HG02840 (cell line): ENCODE data around the gene AP5B1.

ENCODE experiments used
- ATAC-seq: cut with Tn5 transposase; IDR thresholded peaks from one replicate; pipeline ENCODE4 v1.9.1; 2021; ENCODE audit warnings: mild to moderate bottlenecking, moderate library complexity, moderate number of reproducible peaks; ENCODE audit not compliant: unreplicated experiment, low FRiP score

Gene AP5B1

DNA sequence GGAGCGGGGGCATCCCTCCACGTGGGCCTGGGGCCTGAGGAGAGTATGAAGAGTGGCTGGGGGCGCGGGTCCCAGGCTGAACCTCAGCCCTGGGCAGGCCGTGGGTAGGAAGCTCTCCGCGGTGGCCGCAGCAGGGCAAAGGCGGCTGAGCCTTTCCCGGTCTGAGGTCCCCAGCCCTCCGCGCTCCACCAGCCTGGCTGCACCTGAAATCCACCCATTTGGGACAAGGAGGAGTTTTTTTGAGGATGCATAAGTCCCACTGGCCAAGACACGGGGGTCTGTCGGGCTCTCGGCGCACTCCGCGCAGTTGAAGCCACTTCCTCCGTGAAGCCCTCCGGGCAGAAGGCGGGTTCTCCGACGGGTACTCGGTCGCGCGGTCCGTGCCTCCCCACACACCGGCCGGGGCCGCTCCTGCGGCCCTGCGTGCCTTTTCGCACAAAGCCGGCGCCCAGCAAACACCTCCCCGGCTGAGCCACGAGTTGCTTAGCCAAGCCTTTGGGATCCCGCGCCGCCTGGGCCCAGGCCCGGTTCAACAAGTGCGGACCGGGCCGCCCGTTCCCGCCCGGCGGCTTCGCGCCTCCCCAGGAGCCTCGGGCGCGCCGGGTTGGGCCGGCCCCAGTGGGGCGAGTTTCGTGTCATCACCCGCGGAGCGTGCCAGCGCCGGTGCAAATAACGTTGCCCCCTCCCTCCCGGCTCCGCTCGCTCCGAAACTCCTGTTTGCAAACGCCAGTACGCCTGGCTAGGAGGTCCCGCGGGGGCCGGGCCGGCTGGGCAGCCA lies 5.4 kb upstream of the AP5B1 start:
- ATAC-seq = no peak

DNA sequence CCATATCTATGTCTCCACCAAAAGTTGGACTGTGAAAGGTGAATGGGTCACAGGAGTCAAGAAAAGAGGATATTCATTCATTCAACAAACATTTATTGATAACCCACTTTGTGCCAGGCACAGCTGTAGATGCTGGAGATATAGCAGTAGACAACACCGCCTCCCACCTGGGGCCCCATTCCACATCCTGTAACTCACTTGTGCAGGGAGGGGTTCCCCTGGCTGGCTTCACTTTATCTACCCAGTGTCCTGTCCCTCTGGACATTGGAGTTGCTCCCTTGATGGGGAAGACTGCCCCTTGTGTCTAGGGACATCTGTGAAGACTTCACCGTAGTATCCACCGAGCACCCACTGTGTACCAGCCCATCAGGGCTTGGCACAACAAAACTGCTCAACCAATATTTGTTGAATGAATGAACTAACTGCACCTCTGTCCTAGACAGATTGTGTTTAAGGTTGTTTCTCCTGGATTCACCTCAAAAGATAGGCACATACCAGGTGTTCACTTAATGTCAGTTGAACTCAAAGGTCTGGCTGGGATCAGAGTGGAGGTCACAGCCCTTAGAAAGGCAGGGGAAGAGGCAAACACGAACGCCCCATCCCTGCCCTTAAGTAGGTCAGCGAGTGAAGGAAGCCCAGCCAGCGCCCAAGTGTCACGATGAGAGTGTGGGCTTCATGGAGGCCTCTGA lies 4.7 kb upstream of the AP5B1 start:
- ATAC-seq = no peak

DNA sequence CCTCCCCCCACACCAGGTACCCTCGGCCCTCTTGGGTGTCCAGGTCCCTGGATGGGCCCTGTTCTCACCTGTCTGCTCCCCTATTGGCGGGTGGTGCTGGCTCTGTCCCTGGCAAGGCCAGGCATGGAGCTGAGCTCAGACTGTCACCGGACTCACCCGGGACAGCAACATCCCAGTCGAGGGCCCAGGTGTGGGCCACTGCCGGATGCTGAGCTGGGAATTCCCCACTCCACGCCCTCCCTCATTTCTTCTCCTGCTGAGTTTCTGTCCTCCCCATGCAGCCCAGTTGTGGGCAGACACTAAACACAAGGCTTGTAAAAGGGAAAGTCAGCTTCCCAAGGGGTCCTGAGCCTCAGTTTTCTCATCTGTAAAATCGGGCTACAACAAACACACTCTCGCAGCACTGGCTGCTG lies 2.0 kb upstream of the AP5B1 start:
- ATAC-seq = no peak

DNA sequence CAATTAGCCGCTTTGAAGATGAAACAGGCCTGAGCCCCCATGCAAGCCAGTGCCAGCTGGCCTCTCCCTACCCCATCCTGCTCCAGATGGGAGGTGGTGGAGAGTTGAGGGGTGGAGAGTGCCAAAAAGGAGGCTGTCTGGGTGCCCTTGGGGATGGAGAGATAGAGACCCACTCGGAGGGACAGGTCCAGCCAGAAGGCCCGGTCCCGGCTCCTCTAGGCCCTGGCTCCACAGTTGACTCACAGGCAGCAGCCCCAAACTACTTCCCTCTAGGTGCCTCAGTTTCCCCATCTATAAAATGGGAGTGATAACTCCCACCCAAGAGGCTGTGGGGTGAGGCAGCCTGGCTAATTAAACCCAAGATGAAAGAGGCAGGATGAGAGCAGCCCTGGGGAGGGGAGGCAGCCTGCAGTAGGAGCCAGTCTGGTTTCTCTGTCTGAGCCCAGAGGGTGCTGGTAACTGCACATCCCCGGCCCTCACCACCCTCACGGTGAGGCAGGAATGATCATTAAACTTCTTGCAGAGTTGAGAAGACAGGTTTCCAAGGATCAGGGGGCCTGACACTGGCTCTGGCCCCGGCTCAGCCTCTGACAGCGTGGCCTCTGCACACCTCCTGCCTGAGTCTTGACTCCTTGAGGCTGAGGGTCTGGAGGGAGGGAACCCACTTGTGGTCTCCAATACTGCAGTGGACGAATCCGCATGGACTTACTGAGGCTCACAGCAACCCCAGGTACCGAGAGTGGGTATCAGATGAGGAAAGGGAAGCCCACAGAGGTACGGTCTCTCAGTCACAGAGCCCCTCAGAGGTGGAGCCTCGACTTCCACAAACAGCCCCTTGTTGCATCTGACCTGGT lies 1.4 kb upstream of the AP5B1 start:
- no peak for ATAC-seq

DNA sequence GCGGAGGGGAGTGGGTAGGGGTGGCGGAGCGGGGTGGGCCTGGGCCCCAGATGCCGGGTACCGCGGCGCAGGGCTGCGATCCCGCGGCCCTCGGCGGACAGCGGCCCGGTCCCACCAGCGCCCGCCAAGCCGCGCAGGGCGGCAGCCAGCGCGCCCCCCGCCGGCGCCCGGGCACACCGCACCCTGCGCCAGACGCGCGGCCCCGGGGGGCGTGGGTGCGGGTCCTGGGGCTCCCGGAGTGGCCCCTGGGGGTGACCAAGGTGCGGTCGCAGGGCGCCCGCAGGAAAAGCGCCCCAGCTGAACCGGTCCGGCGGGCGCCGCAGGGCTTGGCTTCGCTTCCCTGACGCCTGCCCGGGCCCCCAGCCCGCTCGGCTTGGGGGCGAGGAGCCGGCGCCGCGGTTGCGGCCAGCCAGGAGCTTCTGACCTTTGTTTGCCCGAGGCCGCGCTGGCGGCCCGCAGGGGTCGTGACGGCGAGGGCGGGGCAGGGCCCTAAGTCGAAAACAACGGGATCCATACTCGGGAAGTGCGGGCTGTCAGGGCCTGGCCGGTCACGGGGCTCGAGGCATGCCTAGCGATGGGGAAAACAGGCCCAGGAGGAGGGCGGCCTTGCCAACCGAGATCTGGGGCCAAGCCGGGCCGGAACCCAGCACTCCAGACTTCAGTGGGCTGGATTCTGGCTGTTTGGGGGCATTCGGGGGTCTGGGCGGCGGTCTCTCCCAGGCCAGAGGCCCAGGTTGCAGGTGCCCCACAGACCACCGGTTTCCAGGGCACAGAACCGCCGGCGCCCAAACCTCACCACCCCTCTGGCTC lies 581 bp upstream of the AP5B1 start:
- ATAC-seq = peak; percentile 29

DNA sequence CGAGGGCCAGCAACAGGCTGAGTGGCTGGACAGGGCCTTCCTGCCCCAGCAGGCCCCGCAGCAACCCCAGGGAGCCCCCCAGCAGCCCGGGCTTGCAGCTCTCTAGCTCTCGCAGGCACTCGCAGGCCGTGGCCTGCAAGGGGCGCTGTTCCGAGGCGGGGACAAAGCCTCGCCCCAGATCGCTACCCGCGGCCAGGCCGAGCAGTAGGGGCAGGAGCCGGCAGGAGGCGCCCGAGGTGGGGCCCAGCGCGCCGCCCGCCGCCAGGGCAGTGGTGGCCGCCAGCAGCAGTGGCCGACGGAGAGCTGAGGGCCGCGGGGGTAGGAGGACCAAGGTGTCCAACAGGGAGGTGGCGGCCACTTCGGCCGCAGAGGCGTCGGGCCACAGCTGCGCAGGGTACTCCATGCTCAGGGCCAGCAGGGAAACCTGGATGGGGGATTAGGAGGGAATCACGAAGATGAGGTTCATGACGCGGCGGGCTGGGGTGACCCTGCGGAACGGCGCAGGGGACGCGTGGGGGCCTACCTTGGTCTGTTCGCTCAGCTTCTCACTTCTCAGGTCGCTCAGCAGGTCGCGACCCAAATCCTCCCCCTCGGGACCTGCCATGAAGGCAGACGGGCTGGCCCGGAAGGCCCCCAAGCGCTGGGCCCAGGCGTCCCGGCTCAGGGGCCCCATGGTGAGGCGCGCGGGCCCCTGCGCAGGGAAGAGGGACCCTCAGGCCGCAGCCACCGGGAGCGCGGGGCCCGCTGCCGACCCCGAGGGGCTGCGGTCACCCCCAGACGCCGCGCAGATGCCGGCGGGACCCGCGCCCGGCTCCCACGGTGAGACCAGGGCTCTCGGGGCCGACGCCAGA lies 632 bp downstream of the AP5B1 start:
- peak; percentile 29 for ATAC-seq

DNA sequence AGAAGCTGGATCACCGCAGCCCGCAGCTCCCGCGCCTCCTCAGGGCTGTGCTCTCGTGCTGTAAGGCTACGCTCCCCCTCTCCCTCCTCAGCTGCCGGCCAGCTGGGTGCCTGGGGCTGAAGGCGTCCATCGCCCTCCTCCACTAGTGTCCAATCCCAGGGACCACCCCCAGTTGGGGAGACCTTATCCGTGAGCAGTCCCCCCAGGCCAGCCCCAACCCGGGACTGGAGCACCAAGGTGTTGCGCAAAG lies 1.2 kb downstream of the AP5B1 start:
- no peak for ATAC-seq

DNA sequence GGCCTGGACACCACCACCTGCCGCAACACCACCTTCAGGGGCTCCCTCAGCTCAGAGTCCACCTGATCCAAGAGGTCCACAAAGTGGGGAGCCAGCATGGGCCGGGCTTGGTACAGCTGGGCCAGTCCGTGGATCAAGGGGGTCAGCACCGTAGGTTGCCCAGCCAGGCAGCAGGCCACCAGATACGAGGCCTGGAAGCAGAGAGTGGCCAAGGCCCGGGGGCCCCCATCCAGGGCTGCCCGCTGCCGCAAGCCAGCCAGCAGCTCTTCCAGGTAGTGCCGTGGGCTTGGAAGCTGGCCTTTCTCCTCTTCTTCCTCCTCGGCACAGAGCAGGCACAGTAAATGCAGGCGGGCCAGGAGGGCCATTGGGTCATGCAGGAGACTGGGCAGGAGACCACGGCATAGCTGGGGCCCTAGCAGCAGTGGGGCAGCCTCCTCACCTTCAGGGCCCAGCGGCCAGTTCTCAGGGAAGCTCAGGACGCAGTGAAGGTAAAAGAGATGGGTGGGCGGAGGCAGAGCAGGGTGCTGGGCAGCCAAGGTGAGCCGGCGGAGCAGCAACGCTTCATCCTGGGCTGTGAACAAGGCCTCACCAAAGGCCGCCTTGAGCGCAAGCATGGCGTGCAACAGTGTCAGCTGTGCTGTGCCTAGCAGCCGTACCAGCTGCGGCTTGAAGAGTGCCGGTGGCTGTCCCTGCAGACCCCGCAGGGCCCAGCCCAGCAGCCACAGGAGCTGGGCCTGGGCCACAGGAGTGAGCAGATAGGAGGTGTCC lies 1.7 kb downstream of the AP5B1 start:
- no peak for ATAC-seq

DNA sequence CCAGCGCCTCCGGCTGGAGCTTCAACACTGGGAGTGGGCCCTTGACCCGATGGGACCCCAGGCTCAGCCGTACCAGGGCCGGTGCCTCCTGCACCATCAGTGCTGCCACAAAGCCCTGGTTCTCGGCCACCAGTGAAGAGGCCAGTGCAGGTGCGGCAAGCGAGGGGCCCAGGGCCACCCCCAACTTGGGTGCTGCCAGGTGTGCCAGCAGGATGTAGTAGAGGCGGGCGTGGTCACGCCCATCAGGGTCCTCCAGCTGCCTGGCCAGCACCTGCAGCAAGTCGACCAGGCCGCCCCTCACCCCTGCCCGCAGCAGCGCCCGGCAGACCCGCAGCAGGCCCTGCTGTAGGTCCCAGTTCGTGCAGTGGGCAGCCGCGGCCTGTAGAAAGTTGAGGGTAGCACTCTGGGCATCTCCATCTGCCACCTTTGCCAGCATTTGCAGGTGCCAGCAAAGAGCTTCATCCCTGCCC lies 2.3 kb downstream of the AP5B1 start:
- no peak for ATAC-seq

DNA sequence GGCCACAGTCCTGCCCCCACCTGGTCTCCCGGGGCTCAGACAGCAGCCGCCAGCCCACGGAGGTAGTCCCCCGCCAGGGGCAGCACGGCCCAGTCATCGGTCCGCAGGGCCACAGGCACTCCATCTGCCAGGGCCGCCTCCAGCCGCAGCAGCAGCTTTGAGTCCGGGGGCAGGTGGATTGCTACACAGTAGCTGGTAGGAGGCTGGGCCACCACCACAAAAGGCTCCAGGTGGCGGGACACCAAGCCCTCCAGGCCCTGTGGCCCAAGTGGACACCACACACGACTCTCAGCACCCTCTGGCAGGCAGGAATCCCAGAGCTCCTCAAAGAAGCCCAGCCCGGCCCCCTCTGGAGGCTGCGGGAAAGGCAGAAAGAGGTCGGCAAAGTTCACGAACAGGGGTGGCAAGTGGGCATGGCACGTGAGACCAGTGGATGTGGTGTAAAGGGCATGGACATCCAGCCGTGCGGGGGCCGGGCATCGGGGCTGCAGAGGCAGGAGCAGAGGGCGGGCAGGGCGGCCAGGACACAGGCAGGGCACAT lies 2.9 kb downstream of the AP5B1 start:
- ATAC-seq = no peak

DNA sequence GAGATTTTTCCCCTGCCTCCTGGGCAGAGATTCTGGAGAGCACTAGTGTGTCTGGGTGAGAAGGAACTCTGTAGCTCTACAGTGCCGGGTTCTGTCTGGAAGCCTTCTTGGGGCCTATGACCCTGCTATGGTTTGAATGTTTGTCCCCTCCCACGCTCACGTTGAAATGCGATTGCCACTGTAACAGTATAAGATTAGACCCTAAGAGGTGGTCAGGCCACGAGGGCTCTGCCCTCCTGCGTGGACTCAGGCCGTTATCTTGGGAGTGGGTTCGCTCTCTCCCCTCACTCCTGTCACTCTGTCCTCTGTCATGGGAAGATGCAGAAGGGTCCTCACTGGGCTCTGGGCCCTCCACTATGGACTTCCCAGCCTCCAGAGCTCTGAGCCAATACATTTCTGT lies 3.5 kb downstream of the AP5B1 start:
- ATAC-seq = no peak

DNA sequence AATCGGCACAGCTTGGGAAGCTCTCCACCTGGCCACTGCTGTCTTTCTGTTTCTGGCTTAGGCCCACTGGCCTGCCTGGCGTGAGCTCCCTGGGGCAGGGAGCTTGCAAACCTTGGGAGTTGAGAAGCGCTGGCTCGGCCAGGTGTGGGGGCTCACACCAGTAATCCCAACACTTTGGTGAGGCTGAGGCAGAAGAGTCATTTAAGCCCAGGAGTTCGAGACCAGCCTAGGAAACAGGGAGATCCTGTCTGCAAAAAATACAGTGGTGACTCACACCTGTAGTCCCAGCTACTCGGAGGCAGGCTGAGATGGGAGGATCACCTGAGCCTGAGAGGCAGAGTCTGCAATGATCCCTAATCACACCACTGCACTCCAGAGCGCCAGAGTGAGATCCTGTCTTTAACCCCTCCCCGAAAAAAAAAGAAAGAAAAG lies 4.0 kb downstream of the AP5B1 start:
- ATAC-seq = no peak

DNA sequence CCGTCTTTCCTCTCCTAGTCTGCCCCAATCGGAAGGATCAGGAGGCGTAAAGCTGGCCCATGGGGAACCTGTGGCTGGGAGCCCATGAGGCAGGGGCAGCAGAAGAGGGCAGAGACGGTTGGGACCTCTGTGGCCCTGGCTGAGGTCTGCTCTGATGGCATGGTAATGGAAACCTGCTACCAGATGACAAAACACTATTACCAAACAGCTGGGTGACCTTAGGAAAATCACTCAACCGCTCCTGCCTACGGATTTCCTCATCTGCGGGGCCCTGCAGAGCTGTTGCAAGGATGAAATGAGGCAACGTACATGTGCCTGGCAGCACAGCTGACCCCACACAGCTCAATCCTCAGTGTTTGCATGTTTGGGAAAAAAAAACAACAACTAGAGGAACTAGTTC lies 4.6 kb downstream of the AP5B1 start:
- no peak for ATAC-seq

DNA sequence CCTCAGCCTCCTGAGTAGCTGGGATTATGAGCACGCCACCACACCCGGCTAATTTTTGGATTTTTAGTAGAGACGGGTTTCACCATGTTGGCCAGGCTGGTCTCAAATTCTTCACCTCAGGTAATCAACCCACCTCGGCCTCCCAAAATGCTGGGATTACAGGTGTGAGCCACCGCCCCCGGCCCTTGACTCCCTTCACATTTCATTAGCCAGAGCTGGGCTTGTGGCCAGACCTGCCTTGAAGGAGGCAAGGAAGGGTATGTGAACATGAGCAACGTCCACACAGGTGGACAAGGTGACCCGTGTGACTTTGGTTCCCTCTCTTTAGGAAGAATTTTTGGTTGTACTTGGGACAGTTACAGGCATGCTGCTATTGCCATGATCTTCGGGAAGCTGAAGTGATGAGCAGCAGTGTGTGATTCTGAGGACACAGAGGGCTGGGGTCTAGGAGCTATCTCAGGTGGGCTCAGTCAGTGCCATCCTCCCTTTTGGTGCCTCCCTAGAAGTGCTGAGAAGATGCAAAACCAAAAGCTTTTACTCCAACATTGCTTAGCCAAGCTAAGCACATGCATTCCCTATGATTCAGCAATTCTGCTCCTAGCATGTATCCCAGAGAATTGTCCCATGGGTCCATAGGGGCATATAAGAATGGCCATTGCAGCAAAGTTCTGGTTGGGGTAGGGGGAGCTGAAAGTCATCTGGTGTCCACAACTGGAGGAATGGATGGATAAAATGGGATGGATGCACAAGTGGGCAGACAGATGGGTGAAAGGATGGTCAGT lies 6.1 kb downstream of the AP5B1 start:
- ATAC-seq = no peak

DNA sequence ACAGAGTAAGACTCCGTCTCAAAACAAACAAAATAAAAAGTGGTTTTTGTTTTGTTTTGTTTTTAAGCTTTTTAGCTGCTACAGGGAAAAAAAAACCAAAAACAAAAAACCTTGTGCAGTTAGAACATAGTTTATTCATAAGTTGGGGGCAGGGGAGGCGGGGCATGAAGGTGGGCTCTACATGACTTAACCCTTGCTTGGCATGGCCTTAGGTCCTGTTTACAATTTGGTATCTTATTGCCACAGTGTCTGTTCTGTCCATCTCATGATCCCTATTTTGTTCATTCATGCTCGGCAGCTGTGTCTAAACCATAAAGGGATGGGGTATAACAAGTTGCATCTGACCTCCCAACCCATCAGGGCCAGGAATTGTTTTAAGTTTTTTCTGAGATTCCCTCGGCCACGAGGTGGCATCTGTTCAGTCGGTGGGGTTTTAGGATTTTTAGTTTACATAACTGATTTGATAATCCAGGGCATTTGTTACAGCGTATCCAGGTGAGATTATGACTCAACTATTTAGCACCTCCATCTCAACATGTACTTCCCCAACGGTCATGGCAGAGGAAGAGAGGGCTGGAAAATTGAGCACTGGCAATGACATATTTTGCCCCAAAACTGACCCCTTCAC lies 6.9 kb downstream of the AP5B1 start:
- no peak for ATAC-seq

DNA sequence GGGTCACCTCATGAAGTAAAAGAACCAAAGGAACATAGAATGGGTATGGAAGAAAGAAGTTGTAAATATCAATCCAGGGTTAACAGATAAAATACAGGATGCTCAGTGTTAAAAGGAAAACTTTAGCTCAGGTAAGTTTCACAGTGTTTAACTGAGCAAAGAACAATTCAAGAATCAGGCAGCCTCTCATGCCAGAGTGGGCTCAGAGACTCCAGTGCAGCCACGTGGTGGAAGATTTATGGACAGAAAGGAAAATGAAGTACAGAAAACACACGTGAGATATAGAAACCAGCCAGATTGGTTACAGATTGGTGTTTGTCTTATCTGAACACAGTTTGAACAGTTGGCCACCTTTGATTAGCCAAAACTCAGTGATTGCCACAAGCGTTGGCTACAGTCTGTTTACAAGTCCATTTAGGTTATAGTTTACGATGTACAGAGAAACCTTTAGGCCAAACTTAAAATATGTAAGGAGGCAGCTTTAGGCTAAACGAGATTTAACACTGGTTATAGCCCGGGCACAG lies 9.1 kb downstream of the AP5B1 start:
- no peak for ATAC-seq

DNA sequence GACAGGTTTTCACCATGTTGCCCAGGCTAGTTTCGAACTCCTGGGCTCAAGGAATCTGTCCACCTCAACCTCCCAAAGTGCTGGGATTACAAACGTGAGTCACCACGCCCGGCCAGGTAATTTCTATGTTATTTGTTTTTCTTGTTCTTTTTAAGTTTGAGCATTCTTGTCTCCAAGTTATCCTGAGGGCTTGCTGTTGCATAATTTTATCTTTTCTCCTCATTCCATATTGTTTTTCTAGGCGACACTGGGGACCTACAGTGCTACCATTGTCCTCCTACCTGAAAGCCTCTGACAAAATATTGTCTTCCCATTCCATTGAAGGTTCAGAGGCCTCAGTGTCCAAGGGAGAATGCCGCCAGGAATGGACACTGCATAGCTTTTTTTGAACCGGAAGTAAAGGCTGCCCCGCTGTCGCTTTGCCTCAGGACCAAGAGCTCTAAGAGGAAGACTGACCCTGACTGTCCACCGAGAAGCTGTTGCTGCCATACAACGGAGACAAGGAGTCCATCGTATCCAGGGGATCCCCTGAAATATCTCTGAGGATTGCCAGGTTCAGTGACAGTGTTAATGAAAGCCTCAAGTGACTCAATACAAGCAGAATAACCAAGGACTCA lies 9.7 kb downstream of the AP5B1 start:
- ATAC-seq = no peak
